ENCODE measurements around the gene KIAA1191. TPM values are rescaled to one million over a fixed set of nuclear protein-coding genes. Genes with fewer than 3 reads are reported as not detected.

KIAA1191 gene
- total RNA-seq, 1 donor from 2014 or later = 56.6 TPM

GRCh38 chr5:176407456-176408251, 46.1 kb upstream of the KIAA1191 start:
- Mint-ChIP-seq H3K27me3 (no peaks in the 10 kb centered on the region), H3K9me3 (no peaks in the 10 kb centered on the region), H3K4me1 (peaks cover 4% of the 10 kb centered on the region), H3K27ac (no peak overlapping the region), H3K4me3 (no peak overlapping the region), H3K36me3 (ENCODE audit: low read depth) (peaks cover 37% of the 10 kb centered on the region)
- TF ChIP-seq, protein P1, sequence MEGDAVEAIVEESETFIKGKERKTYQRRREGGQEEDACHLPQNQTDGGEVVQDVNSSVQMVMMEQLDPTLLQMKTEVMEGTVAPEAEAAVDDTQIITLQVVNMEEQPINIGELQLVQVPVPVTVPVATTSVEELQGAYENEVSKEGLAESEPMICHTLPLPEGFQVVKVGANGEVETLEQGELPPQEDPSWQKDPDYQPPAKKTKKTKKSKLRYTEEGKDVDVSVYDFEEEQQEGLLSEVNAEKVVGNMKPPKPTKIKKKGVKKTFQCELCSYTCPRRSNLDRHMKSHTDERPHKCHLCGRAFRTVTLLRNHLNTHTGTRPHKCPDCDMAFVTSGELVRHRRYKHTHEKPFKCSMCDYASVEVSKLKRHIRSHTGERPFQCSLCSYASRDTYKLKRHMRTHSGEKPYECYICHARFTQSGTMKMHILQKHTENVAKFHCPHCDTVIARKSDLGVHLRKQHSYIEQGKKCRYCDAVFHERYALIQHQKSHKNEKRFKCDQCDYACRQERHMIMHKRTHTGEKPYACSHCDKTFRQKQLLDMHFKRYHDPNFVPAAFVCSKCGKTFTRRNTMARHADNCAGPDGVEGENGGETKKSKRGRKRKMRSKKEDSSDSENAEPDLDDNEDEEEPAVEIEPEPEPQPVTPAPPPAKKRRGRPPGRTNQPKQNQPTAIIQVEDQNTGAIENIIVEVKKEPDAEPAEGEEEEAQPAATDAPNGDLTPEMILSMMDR (IDR thresholded peaks at IDR 0.05) = no peak
- DNase-seq (no peak), ATAC-seq (ENCODE audit: low read depth) (no peak)
- ChIA-PET POLR2A (no interaction called here), CTCF (interaction anchor here (1.2 to 1.7 kb wide), 2 partner anchors 165 to 172 kb away, joined by 3 read pairs; no protein-coding TSS in a partner anchor)
- intact Hi-C loops (cut with micrococcal nuclease) = no loop called here

GRCh38 chr5:176406436-176407052, 45.0 kb upstream of the KIAA1191 start:
- CTCF ChIA-PET = interaction anchor here (0.8 to 1.7 kb wide), 4 partner anchors 10 to 171 kb away, joined by 3 to 5 read pairs (median 3); partner anchors contain the start of gene CLTB

GRCh38 chr5:176405656-176406435, 44.3 kb upstream of the KIAA1191 start:
- DNase-seq (no peak), ATAC-seq (ENCODE audit: low read depth) (no peak)
- POLR2A ChIA-PET = interaction anchor here (0.6 to 0.7 kb wide), 3 partner anchors 10 to 519 kb away, joined by 3 to 7 read pairs (median 3); partner anchors contain the start of gene CLTB
- no peak overlapping the region for H3K4me3 Mint-ChIP-seq
- peaks cover 39% of the 10 kb centered on the region for H3K36me3 Mint-ChIP-seq (ENCODE audit: low read depth)
- no peaks in the 10 kb centered on the region for H3K27me3 Mint-ChIP-seq
- H3K27ac Mint-ChIP-seq = no peak overlapping the region
- H3K4me1 Mint-ChIP-seq = no peaks in the 10 kb centered on the region
- H3K9me3 Mint-ChIP-seq = no peaks in the 10 kb centered on the region
- intact Hi-C loops (cut with micrococcal nuclease) = no loop called here
- TF ChIP-seq, protein P1 (IDR thresholded peaks at IDR 0.05) = no peak
- CTCF ChIA-PET = interaction anchor here (0.8 to 1.7 kb wide), 3 partner anchors 11 to 171 kb away, joined by 3 to 5 read pairs (median 3); partner anchors contain the start of gene CLTB

More at GRCh38 chr5:176406436-176407052, 45.0 kb upstream of the KIAA1191 start:
- ATAC-seq (ENCODE audit: low read depth) (no peak), DNase-seq (no peak)
- intact Hi-C loops (cut with micrococcal nuclease) = no loop called here
- POLR2A ChIA-PET = no interaction called here
- no peaks in the 10 kb centered on the region for H3K27me3 Mint-ChIP-seq
- H3K36me3 Mint-ChIP-seq (ENCODE audit: low read depth) = peaks cover 39% of the 10 kb centered on the region
- H3K4me1 Mint-ChIP-seq = peaks cover 1% of the 10 kb centered on the region
- H3K27ac Mint-ChIP-seq = no peak overlapping the region
- no peaks in the 10 kb centered on the region for H3K9me3 Mint-ChIP-seq
- TF ChIP-seq, protein P1 (IDR thresholded peaks at IDR 0.05) = no peak
- H3K4me3 Mint-ChIP-seq = no peak overlapping the region

DNA sequence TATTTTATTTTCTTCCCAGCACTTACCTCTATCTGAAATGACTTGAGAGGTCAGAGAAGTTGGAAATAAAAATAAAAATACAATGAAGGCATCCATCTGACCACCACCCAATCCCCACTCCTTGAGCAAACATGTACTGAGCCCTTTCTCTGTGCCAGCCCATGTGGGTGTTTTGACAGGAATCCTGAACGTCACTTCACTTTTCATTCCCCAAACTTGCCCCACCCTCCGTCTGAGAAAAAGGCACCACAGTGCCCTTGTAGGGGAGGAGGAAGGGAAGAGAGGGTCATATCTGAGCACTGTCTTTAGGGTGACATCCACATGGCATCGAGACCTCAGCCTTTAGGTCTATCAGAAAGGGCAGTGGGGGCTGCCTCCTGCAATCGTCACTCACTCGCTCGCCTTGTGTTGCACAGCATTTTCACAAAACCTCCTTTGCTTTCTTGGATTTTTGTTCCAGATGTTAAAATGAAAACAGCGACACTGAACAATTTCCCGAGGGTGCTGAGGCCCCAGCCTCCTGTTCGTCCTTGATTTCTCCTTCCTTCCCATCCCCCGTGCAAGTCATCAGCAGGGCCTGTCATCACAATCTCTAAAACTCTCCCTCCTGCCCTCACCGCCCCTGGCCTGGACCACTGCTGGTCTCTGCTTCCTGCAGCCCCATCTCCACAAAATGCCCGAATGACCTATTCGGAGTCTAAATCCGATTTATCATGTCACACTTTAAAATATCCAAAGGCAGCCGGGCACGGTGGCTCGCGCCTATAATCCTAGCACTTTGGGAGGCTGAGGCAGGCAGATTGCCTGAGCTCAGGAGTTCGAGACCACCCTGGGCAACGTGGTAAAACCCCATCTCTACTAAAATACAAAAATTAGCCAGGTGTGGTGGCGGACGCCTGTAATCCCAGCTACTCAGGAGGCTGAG, 40.0 kb upstream of the KIAA1191 start:
- Mint-ChIP-seq H3K27me3 (no peaks in the 10 kb centered on the region), H3K27ac (no peak overlapping the region), H3K4me1 (no peaks in the 10 kb centered on the region), H3K9me3 (no peaks in the 10 kb centered on the region), H3K4me3 (no peak overlapping the region), H3K36me3 (ENCODE audit: low read depth) (peaks cover 31% of the 10 kb centered on the region)
- TF ChIP-seq, protein P1 (IDR thresholded peaks at IDR 0.05) = no peak
- intact Hi-C loops (cut with micrococcal nuclease) = no loop called here
- CTCF ChIA-PET = no interaction called here
- no peak for DNase-seq
- POLR2A ChIA-PET = interaction anchor here (0.6 kb wide), 1 partner anchor 62 kb away, joined by 5 read pairs; no protein-coding TSS in a partner anchor
- ATAC-seq (ENCODE audit: low read depth) = no peak
